Stimulated activated naive B cell treated with anti-CD40 and anti-IgM and Interleukin-4, amounts not matched to agents 10 μg/mL and 1 μg/mL and 100 μg/mL, for 72 hours (primary cell): ENCODE results near the gene SHISAL1.

Experiments
- ATAC-seq, 2 donors: fragments of 150-1000 bp; cut with Tn5 transposase; replicated peaks; 2 replicates each; pipeline ENCODE4 v1.10.0; 2021; ENCODE audit warnings: moderate library complexity in 1 of 2
- DNase-seq: peaks from one replicate; pipeline ENCODE4 v3.0.0; 2021
- H3K27ac Mint-ChIP-seq: one replicate; pipeline ENCODE4 v1.8.0; 2022; ENCODE audit warnings: mild to moderate bottlenecking, mixed read lengths
- H3K27me3 Mint-ChIP-seq, 2 donors: one replicate each; pipeline ENCODE4 v1.8.0; 2022; ENCODE audit warnings: mixed read lengths in 2 of 2
- H3K36me3 Mint-ChIP-seq, 2 donors: one replicate each; pipeline ENCODE4 v1.8.0; 2022; ENCODE audit warnings: mixed read lengths in 2 of 2, mild to moderate bottlenecking in 1 of 2
- H3K4me1 Mint-ChIP-seq, 2 donors: one replicate each; pipeline ENCODE4 v1.8.0; 2022; ENCODE audit warnings: mixed read lengths in 2 of 2, mild to moderate bottlenecking in 1 of 2
- H3K4me3 Mint-ChIP-seq, 2 donors: one replicate each; pipeline ENCODE4 v1.8.0; 2022; ENCODE audit warnings: mild to moderate bottlenecking in 2 of 2, mixed read lengths in 2 of 2, moderate library complexity in 1 of 2
- H3K9me3 Mint-ChIP-seq, 2 donors: one replicate each; pipeline ENCODE4 v1.8.0; 2022; ENCODE audit warnings: mixed read lengths in 2 of 2, mild to moderate bottlenecking in 1 of 2

SHISAL1 gene

DNA sequence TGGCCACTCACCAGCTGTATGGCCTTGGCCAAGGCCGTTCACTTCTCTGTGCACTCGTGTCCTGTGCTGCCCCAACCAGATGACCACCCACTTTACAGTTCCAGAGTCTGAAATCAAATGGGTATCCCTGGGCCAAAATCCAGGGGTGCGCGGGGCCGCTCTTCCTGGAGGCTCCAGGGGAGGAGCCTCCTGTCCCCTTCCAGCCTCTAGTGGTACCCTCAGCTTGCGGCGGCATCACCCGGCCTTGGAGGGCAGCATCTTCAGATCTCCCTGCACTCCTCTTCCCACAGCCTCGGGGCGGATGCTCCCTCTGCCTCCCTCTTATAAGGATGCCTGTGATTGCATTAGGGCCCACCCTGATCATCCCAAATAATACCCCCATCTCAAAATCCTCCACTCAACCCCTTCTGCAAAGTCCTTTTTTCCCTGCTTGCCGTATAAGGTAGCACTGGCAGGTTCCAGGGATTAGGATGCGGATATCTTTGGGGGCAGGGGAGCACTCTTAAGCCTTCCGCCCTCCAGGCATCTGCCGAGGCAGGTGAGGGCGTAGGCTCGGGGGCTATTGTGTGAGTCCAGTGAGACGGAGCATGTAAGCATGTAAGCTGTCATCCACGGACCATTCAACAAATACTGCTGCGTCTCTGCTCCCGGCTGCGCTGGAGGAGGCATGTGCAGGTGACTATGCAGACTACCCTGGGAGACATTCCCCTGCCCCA, 24.4 kb upstream of the SHISAL1 start:
- H3K27me3 Mint-ChIP-seq: peaks cover 6 to 8% of the 10 kb centered on the region in 2 donors
- DNase-seq (no peak), ATAC-seq (no peak)
- H3K4me3 Mint-ChIP-seq: no peak overlapping the region
- peaks cover 3 to 5% of the 10 kb centered on the region in 2 donors for H3K4me1 Mint-ChIP-seq
- no peaks in the 10 kb centered on the region for H3K36me3 Mint-ChIP-seq
- H3K27ac Mint-ChIP-seq: no peak overlapping the region
- H3K9me3 Mint-ChIP-seq: no peaks in the 10 kb centered on the region

DNA sequence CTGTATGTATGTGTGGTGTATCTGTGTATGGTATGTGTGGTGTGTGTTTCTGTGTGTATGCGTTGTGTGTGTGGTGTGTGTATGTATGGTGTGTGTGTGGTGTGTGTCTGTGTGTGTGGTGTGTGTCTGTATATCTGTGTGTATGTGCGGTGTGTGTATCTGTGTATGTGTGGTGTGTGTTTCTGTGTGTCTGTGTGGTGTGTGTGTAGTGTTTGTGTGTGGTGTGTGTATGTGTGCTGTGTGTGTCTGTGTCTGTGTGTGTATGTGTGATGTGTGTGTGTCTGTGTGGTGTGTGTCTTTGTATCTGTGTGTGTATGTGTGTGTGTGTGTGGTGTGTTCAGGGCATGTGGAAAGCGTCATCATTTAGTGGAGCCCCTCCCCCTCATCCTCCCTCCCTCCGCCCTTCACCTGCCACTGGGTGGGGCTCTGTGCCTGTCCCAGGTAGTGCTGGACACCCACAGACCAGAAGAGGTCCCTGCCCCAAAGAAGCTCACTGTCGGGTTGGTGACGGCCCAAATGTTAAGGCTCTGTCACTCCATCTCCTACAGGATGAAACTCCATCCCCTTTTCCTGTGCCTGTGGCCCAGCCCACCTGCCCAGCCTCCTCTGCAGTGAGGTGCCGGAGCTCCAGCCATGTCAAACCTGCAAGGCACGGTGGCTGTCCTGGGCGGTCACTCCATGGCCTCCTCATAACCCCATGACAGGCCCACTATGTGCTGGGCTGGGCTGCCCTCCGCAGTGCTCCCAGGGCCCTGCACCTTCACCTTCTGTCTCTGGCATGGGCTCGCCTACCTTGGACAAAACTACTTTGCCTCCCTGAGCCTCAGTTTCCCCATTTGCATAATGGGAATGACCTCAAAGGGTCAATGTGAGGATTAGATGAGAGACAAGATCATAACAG, 23.4 kb upstream of the SHISAL1 start:
- H3K4me3 Mint-ChIP-seq: no peak overlapping the region
- ATAC-seq (peak in 1 of 2 donors; percentile 29), DNase-seq (no peak)
- H3K36me3 Mint-ChIP-seq: no peaks in the 10 kb centered on the region
- H3K27me3 Mint-ChIP-seq: peaks cover 8 to 10% of the 10 kb centered on the region in 2 donors
- H3K9me3 Mint-ChIP-seq: no peaks in the 10 kb centered on the region
- no peak overlapping the region for H3K27ac Mint-ChIP-seq
- peaks cover 5 to 9% of the 10 kb centered on the region in 2 donors for H3K4me1 Mint-ChIP-seq

GRCh38 chr22:44335066-44335839, 22.5 kb upstream of the SHISAL1 start:
- no peak overlapping the region for H3K4me3 Mint-ChIP-seq
- peaks cover 8 to 10% of the 10 kb centered on the region in 2 donors for H3K27me3 Mint-ChIP-seq
- no peak for DNase-seq
- ATAC-seq: no peak
- no peak overlapping the region for H3K27ac Mint-ChIP-seq
- H3K9me3 Mint-ChIP-seq: no peaks in the 10 kb centered on the region
- peaks cover 5 to 9% of the 10 kb centered on the region in 2 donors for H3K4me1 Mint-ChIP-seq
- no peaks in the 10 kb centered on the region for H3K36me3 Mint-ChIP-seq

- H3K27me3 Mint-ChIP-seq: peaks cover 18 to 19% of the 10 kb centered on the region in 2 donors
- H3K36me3 Mint-ChIP-seq: no peaks in the 10 kb centered on the region
- ATAC-seq: no peak
- no peak overlapping the region for H3K4me3 Mint-ChIP-seq
- peaks cover 14 to 21% of the 10 kb centered on the region in 2 donors for H3K4me1 Mint-ChIP-seq
- H3K9me3 Mint-ChIP-seq: no peaks in the 10 kb centered on the region
- no peak overlapping the region for H3K27ac Mint-ChIP-seq
- DNase-seq: no peak
Measured at GRCh38 chr22:44333847-44334635, 21.3 kb upstream of the SHISAL1 start.

DNA sequence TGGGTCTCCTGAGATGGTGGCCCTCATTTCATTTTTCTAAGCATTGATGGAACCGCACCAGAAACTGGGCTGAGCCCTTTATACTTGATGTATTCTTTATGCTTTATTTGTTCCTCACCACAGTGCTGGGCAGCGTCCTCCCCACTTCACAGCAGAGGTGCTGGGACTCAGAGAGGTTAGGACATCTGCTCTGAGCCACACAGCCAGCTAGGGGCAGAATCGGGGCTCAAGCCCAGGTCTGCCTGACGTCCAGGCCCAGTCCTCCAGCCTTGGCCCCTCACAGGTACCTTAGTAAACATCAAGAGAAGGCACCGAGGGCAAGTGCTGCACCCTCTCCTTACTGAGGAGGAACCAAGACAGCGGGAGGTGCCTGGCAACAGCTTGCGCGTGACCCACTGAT, 20.2 kb upstream of the SHISAL1 start:
- Mint-ChIP-seq H3K4me3 (no peak overlapping the region), H3K27me3 (peaks cover 29% of the 10 kb centered on the region in 2 donors), H3K36me3 (no peaks in the 10 kb centered on the region), H3K27ac (no peak overlapping the region), H3K4me1 (peaks cover 18 to 27% of the 10 kb centered on the region in 2 donors), H3K9me3 (no peaks in the 10 kb centered on the region)
- ATAC-seq (no peak), DNase-seq (no peak)

DNA sequence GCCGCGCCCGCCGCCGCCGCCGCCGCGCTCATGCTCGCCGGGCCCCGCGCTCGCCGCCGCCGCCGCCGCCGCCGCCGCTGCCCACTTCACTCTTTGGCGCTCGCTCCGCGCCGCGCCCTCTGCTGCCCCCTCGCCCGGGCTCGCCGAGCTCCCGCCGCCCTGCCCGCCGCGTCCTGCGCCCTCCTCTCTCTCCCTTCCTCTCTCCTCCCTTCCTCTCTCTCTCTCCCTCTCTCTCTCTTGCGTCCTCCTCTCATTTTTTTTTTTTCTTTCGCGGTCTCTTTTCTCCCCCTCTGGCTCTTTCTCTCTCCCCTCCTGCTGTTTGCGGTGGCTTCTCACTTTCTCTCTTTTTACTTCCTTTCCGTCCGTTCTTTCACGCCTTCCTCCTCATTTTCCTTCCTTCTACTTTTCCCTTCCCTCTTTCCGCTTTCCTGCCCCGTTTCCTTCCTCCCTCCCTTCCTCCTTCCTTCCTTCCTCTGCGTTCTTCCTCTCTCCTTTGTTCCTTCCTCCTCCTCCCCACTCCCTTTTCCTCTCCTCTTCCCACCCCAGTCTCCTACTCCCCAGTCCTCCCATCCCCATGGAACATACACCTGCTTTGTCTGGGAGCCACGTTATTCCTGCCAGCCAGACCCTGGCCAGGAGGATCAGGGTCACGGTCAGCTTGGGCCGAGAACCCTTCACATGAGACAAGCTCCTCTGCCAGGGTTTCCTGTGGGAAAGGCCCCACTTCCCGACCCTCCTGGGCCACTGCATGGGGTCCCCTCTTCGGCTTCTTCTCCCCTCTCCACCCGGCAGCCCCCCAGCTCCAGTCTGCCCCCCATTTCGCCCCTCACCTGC, 19.3 kb upstream of the SHISAL1 start:
- no peak for ATAC-seq
- no peak for DNase-seq
- H3K4me1 Mint-ChIP-seq: peaks cover 18 to 32% of the 10 kb centered on the region in 2 donors

DNA sequence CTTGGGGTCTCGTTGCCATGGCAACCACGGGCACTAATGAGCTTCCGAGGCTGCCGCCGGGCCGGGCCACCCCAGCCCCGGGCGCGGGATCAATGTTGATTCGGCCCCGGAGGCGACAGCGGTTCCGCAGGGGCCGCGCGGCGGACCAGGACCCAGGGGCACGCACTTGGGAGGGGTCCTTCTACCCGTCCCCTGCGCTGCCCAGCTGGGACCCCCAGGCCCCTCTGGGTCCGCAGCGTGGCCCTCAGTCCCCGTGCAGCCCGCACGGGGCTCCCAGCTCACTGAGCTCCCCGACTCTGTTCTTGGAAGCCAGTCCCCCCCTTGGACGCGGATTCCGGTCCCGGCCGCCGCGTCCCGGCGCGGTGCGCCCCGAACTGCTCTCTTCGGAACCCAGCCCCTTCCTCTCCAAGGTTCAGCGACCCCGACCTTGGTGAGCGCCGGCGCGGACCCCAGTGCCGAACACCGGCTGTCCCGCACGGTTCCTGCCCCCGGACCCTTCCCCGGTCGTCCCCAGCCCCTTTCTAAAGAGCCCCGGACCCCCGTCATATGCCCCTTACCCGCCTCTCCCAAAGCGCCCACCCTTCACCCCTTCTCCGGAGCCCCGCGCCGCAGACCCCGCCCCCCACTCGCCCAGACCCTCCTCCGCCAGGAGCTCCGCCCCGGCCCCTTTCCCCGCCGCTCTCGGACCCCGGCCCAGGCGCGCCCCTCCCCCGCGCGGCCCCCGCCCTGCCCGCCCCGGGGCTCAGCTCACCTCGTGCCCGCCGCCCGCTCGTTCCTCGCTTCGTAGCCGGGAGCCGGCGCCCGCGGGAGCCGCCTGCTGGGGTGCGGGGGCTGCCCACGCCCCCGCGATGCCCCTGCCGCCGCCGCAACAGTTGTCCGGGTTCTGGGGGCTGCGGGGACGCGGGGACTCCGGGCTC, 18.3 kb upstream of the SHISAL1 start:
- Mint-ChIP-seq H3K27ac (no peak overlapping the region), H3K4me3 (no peak overlapping the region), H3K36me3 (no peaks in the 10 kb centered on the region), H3K9me3 (no peaks in the 10 kb centered on the region), H3K4me1 (peaks cover 20 to 39% of the 10 kb centered on the region in 2 donors), H3K27me3 (peaks cover 41 to 47% of the 10 kb centered on the region in 2 donors)
- DNase-seq: no peak
- ATAC-seq: no peak

More for the DNA sequence above, 19.3 kb upstream of the SHISAL1 start:
- Mint-ChIP-seq H3K36me3 (no peaks in the 10 kb centered on the region), H3K27me3 (peaks cover 33 to 37% of the 10 kb centered on the region in 2 donors), H3K9me3 (no peaks in the 10 kb centered on the region), H3K4me3 (peak overlapping the region; percentile 67 to 69), H3K27ac (peak overlapping the region; percentile 17)

DNA sequence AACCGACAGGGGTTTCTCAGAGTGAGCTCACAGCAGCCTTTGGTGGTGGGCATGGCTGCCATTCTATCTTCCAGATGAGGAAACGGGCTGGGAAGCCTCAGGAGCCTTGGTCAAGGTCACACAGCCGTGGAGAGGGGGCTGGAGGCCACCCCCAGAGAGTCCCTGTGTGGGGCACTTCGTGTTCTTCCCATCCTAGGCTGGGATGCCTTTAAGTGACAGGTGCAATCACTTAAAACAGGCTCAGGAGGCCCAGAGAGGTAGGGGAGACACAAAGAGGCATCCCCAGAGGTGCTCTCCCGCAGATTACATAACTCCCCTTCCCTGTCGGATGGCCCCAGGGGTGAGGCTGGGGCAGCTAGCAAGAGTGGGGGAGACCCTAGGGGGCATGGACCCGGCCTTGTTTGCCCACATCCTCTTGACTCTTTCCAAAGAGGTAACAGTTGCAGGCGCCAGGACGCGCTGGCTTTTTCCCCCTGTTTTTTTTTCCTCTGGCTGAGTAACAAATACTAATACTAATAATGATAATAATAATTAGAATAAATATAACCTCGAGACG, 17.5 kb upstream of the SHISAL1 start:
- H3K27me3 Mint-ChIP-seq: peaks cover 47 to 52% of the 10 kb centered on the region in 2 donors
- H3K4me1 Mint-ChIP-seq: peaks cover 25 to 45% of the 10 kb centered on the region in 2 donors
- H3K27ac Mint-ChIP-seq: no peak overlapping the region
- ATAC-seq (no peak), DNase-seq (no peak)
- no peak overlapping the region for H3K4me3 Mint-ChIP-seq
- H3K9me3 Mint-ChIP-seq: no peaks in the 10 kb centered on the region
- no peaks in the 10 kb centered on the region for H3K36me3 Mint-ChIP-seq

- peak; percentile 91 to 92 for ATAC-seq
Measured at GRCh38 chr22:44329179-44329796, 16.5 kb upstream of the SHISAL1 start.

DNA sequence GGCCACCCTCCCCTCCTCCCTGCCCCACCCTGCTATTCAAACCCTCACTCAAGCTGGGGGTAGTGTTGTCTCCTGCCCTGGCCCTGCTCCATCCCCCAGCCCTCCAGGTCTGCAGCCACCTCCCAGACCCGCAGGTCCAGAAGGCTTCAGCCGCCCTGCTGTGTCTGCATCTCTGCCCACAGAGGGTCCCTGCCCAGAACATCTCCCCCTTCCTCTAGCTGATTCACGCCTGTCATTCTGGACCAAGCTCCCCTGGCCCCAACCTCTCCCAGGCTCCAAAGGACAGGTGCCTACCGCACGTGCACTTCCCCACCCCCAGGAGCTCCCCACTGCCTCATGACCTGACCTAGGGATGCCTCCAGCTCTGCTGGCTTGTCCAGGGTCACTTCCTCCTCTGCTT, 16.0 kb upstream of the SHISAL1 start:
- peak overlapping the region in 1 of 2 donors; percentile 14 for H3K4me3 Mint-ChIP-seq
- H3K27ac Mint-ChIP-seq: no peak overlapping the region
- no peak for DNase-seq
- peaks cover 57 to 59% of the 10 kb centered on the region in 2 donors for H3K27me3 Mint-ChIP-seq
- peaks cover 25 to 45% of the 10 kb centered on the region in 2 donors for H3K4me1 Mint-ChIP-seq
- peak; percentile 19 to 25 for ATAC-seq
- no peaks in the 10 kb centered on the region for H3K9me3 Mint-ChIP-seq
- no peaks in the 10 kb centered on the region for H3K36me3 Mint-ChIP-seq

More at GRCh38 chr22:44329179-44329796, 16.5 kb upstream of the SHISAL1 start:
- Mint-ChIP-seq H3K27ac (no peak overlapping the region), H3K4me3 (peak overlapping the region in 1 of 2 donors; percentile 14), H3K36me3 (no peaks in the 10 kb centered on the region), H3K9me3 (no peaks in the 10 kb centered on the region), H3K27me3 (peaks cover 52 to 54% of the 10 kb centered on the region in 2 donors), H3K4me1 (peaks cover 25 to 45% of the 10 kb centered on the region in 2 donors)
- DNase-seq: peak; percentile 66

GRCh38 chr22:44328326-44328725, 15.6 kb upstream of the SHISAL1 start:
- DNase-seq (no peak), ATAC-seq (no peak)
- no peak overlapping the region for H3K4me3 Mint-ChIP-seq
- peaks cover 2 to 4% of the 10 kb centered on the region in 2 donors for H3K9me3 Mint-ChIP-seq
- H3K27me3 Mint-ChIP-seq: peaks cover 62 to 63% of the 10 kb centered on the region in 2 donors
- H3K27ac Mint-ChIP-seq: no peak overlapping the region
- H3K36me3 Mint-ChIP-seq: no peaks in the 10 kb centered on the region
- peaks cover 25 to 45% of the 10 kb centered on the region in 2 donors for H3K4me1 Mint-ChIP-seq
